NB4 (cell line): ENCODE results near the gene CALCOCO1.

Experiments
- CTCF ChIP-seq: IDR thresholded peaks from one replicate; pipeline ENCODE4 v1.5.1; 2012; ENCODE audit warnings: low read depth, low read length
- MAX ChIP-seq: IDR thresholded peaks from 2 replicates; pipeline ENCODE4 v1.6.1; 2011; ENCODE audit warnings: low read depth, low read length
- MYC ChIP-seq: IDR thresholded peaks from 2 replicates; pipeline ENCODE4 v1.6.1; 2011; ENCODE audit warnings: low read depth, low read length
- POLR2A ChIP-seq: IDR thresholded peaks from 2 replicates; pipeline ENCODE4 v1.6.1; 2011; ENCODE audit warnings: mild to moderate bottlenecking; ENCODE audit not compliant: insufficient read length; ENCODE audit errors: extremely low read depth

GRCh38 chr12:53717319-53717718, 9.9 kb downstream of the CALCOCO1 start:
- TF ChIP-seq CTCF (no peak), POLR2A (no peak), MAX (no peak), MYC (no peak)
